Keratinocyte (primary cell): Measurements from ENCODE around the gene NECTIN3. TPM values are rescaled to one million over a fixed set of nuclear protein-coding genes. Genes with fewer than 3 reads are reported as not detected.

Experiments used
- DNase-seq: peaks from one replicate; pipeline ENCODE4 v3.0.0-alpha.2; 2011; ENCODE audit warnings: low read depth, missing footprints, low spot score
- FAIRE-seq: peaks from 2 replicates; lab custom pipeline; 2011; peaks lifted over from hg19 to GRCh38; lab: Jason Lieb, UNC
- H2AFZ ChIP-seq: 2 replicates; pipeline ENCODE4 v1.6.0; 2012; ENCODE audit warnings: low read length, control low read depth, inconsistent platforms; ENCODE audit not compliant: control insufficient read depth
- H3K27ac ChIP-seq: 2 replicates; pipeline ENCODE4 v1.5.1; 2011; ENCODE audit warnings: low read length; ENCODE audit not compliant: control insufficient read depth, insufficient read depth
- H3K27me3 ChIP-seq: 3 replicates; pipeline ENCODE4 v1.6.0; 2011; ENCODE audit warnings: low read length; ENCODE audit not compliant: control insufficient read depth, insufficient read depth; ENCODE audit errors: extremely low read depth
- H3K36me3 ChIP-seq, 2 experiments: 2 replicates in 1 of 2; 3 replicates in 1 of 2; pipeline ENCODE4 v1.5.1; 2011; ENCODE audit warnings: low read length in 2 of 2, mild to moderate bottlenecking in 1 of 2; ENCODE audit not compliant: control insufficient read depth in 2 of 2, insufficient read depth in 2 of 2; ENCODE audit errors: extremely low read depth in 1 of 2
- H3K4me1 ChIP-seq: 3 replicates; pipeline ENCODE4 v1.5.1; 2011; ENCODE audit warnings: low read length; ENCODE audit not compliant: control insufficient read depth, insufficient read depth; ENCODE audit errors: extremely low read depth
- H3K4me2 ChIP-seq: 3 replicates; pipeline ENCODE4 v1.6.0; 2011; ENCODE audit warnings: low read depth, low read length; ENCODE audit not compliant: control insufficient read depth, insufficient read depth; ENCODE audit errors: extremely low read depth
- H3K4me3 ChIP-seq, 3 experiments: fragments of 200-600 bp in 1 of 3; sonication (generic) in 1 of 3; 2 replicates in 2 of 3; 3 replicates in 1 of 3; pipeline ENCODE4 v1.5.1; 2011 to 2016; ENCODE audit warnings: low read length in 3 of 3, mild to moderate bottlenecking in 3 of 3, control low read depth in 2 of 3, inconsistent platforms in 1 of 3, low read depth in 1 of 3, mixed read lengths in 1 of 3, mixed run types in 1 of 3, moderate library complexity in 1 of 3; ENCODE audit not compliant: control insufficient read depth in 2 of 3, insufficient read depth in 2 of 3; ENCODE audit errors: extremely low read depth in 1 of 3
- H3K79me2 ChIP-seq: 2 replicates; pipeline ENCODE4 v1.6.0; 2012; ENCODE audit warnings: low read length; ENCODE audit not compliant: control insufficient read depth, insufficient read depth
- H3K9ac ChIP-seq: 3 replicates; pipeline ENCODE4 v1.6.0; 2011; ENCODE audit warnings: low read length; ENCODE audit not compliant: control insufficient read depth, insufficient read depth; ENCODE audit errors: extremely low read depth
- H3K9me1 ChIP-seq: 3 replicates; pipeline ENCODE4 v1.6.0; 2011; ENCODE audit warnings: low read length; ENCODE audit not compliant: control insufficient read depth, insufficient read depth; ENCODE audit errors: extremely low read depth
- H3K9me3 ChIP-seq: 2 replicates; pipeline ENCODE4 v1.5.1; 2012; ENCODE audit warnings: low read depth, low read length; ENCODE audit not compliant: control insufficient read depth
- H4K20me1 ChIP-seq: 3 replicates; pipeline ENCODE4 v1.6.0; 2011; ENCODE audit warnings: low read length; ENCODE audit not compliant: control insufficient read depth, insufficient read depth; ENCODE audit errors: extremely low read depth
- CTCF ChIP-seq, 3 experiments: IDR thresholded peaks in 1 of 3; conservative IDR thresholded peaks in 1 of 3; optimal IDR thresholded peaks in 1 of 3; 2 replicates in 2 of 3; 3 replicates in 1 of 3; pipeline versions ENCODE3 to v1.5.1; 2011; ENCODE audit warnings: low read length in 3 of 3, mild to moderate bottlenecking in 3 of 3, moderate library complexity in 2 of 3, control low read depth in 1 of 3, inconsistent platforms in 1 of 3; ENCODE audit not compliant: insufficient read depth in 2 of 3; ENCODE audit errors: extremely low read depth in 1 of 3
- EZH2 ChIP-seq: IDR thresholded peaks from one replicate; pipeline ENCODE4 v1.6.1; 2012; ENCODE audit warnings: inconsistent platforms, mild to moderate bottlenecking, low read length, moderate library complexity
- dilution Hi-C: fragments of 300-500 bp; cut with MboI; formaldehyde crosslinking; loops from one replicate; pipeline ENCODE4 v1.7.0; 2020; ENCODE audit warnings: low sequenced_read_pairs; ENCODE audit not compliant: extremely low pct_ligation_motif_present
- polyA plus RNA-seq, 5 experiments: library from polyadenylated mRNA; depleted of rRNA in 3 of 5; stranded (reverse) in 3 of 5; stranded (forward) in 1 of 5; unstranded in 1 of 5; fragments of >200 nt; gene quantifications; 1 replicate in 1 of 5; 2 replicates in 3 of 5; 3 replicates in 1 of 5; pipeline versions ENCODE4 v1.2.1 to v1.2.3, GENCODE V29; 2011 to 2012; ENCODE audit warnings: missing spikeins in 2 of 5, low read depth in 1 of 5, low replicate concordance in 1 of 5

Gene NECTIN3
- polyA plus RNA-seq, 1 donor (not counting 4 experiments of a cell fraction or from before 2014, with no cell fraction given), result 2.1 TPM

GRCh38 chr3:111031538-111031937 lies 40.1 kb upstream of the NECTIN3 start:
- Histone ChIP-seq H3K9ac (no peak overlapping the region), H3K4me2 (no peak overlapping the region), H3K4me3 (no peak overlapping the region), H4K20me1 (no peaks in the 10 kb centered on the region), H3K9me1 (no peaks in the 10 kb centered on the region), H3K9me3 (no peaks in the 10 kb centered on the region), H3K27ac (no peak overlapping the region), H2AFZ (no peak overlapping the region), H3K36me3 (no peaks in the 10 kb centered on the region), H3K27me3 (no peaks in the 10 kb centered on the region), H3K4me1 (no peaks in the 10 kb centered on the region), H3K79me2 (no peaks in the 10 kb centered on the region)
- TF ChIP-seq CTCF (optimal IDR thresholded peaks at IDR 0.05 in 1 of 3, IDR thresholded peaks at IDR 0.05 in 1 of 3, conservative IDR thresholded peaks at IDR 0.05 in 1 of 3; ENCODE audit: extremely low read depth in 1 of 3, insufficient read depth in 2 of 3, low read length in 3 of 3) (no peak), EZH2 (no peak)
- no peak for FAIRE-seq
- no peak for DNase-seq
- dilution Hi-C loops, result no loop called here

GRCh38 chr3:111032677-111033076 lies 38.9 kb upstream of the NECTIN3 start:
- no peak overlapping the region for H3K27ac ChIP-seq
- dilution Hi-C loops, result no loop called here
- DNase-seq, result no peak

More at GRCh38 chr3:111032677-111033076, 38.9 kb upstream of the NECTIN3 start:
- no peak overlapping the region for H2AFZ ChIP-seq
- H3K4me2 ChIP-seq, result no peak overlapping the region
- TF ChIP-seq EZH2 (no peak), CTCF (optimal IDR thresholded peaks at IDR 0.05 in 1 of 3, IDR thresholded peaks at IDR 0.05 in 1 of 3, conservative IDR thresholded peaks at IDR 0.05 in 1 of 3; ENCODE audit: extremely low read depth in 1 of 3, insufficient read depth in 2 of 3, low read length in 3 of 3) (no peak)
- no peaks in the 10 kb centered on the region for H3K79me2 ChIP-seq
- H3K9ac ChIP-seq, result no peak overlapping the region
- no peaks in the 10 kb centered on the region for H3K36me3 ChIP-seq
- no peak for FAIRE-seq
- H3K9me3 ChIP-seq, result no peaks in the 10 kb centered on the region
- no peak overlapping the region for H3K4me3 ChIP-seq
- no peaks in the 10 kb centered on the region for H3K27me3 ChIP-seq
- H4K20me1 ChIP-seq, result no peaks in the 10 kb centered on the region
- no peaks in the 10 kb centered on the region for H3K9me1 ChIP-seq
- no peaks in the 10 kb centered on the region for H3K4me1 ChIP-seq
